DMS 273 treated with DMSO at 0.1 percent for 48 hours (cell line): Measurements from ENCODE around the gene MAZ.

Source experiments
- DNase-seq: peaks from one replicate; lab custom pipeline; 2025; lab: John Stamatoyannopoulos, UW

MAZ gene

DNA sequence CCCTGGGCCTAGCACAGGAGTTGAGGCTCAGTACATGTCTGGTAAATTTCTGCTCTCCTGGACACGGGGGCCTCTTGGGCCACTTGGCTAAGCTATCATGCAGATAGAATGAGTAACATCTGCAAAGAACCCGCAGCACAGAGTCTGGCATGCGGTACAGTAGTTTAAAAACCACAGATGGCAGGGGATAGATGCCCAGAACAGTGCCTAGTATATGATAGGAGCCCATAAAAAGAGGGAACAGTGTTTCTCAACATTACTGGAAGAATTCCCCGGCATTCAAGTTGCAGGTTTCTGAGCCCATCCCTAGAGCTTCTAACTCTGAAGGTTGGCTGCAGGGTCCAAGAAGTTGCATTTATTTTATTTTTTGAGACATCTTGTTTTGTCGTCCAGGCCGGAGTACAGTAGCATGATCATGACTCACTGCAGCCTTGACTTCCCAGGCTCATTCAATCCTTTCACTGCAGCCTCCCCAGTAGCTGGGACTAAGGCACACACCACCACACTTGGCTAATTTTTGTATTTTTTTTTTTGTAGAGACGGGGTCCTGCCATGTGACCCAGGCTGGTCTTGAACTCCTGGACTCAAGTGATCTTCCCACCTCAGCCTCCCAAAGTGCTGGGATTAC lies 50.9 kb downstream of the MAZ start:
- peak; percentile 11 for DNase-seq

DNA sequence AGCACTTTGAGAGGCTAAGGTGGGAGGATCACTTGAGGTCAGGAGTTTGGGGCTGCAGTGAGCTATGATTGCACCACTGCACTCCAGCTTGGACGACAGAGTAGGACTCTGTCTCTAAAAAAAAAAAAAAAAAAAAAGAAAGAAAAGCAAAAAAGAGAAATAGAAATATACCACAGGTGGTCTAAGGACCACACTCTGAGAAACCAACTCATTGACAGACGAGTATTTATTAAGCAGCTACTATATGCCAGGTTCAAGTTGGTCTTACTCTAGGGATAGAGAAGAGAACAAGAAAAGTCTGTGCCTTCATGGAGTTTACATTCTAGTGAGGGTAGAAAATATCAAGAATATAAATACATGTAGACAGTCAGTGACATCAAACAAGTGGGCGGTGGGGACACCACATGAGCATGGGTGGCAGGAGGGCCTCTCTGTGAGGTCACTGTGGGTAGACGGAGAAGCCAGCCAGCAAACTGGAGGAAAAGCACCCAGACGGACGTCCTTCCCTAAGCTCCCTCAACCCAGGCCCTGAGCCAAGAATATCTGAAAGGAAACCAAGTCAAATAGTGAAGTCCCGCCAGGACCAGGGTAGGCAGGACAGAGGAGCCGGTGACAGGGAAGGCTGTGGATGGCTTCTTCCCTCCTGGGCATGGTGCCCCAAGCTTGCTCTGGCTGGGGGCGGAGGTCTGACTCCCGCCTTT lies 52.0 kb downstream of the MAZ start:
- DNase-seq, result no peak

DNA sequence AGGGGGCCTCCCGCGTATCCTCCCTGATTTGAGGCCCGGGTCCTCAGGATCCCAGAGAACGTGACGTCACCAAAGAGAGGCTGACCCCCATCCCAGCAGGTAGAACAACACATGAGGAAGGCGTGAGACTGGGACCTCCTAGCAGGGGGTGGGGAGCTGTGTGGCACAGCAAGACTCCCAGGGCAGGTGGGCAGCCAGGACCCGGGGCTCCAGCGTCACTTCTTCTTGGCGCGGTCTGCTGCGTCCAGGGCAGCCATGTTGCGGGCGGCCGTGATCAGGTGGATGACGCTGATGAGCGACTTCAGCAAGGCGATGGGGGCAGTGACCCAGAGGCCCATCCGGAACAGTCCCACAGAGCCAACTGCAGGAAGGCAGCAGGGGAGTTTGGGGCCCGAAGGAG lies 52.6 kb downstream of the MAZ start:
- no peak for DNase-seq

DNA sequence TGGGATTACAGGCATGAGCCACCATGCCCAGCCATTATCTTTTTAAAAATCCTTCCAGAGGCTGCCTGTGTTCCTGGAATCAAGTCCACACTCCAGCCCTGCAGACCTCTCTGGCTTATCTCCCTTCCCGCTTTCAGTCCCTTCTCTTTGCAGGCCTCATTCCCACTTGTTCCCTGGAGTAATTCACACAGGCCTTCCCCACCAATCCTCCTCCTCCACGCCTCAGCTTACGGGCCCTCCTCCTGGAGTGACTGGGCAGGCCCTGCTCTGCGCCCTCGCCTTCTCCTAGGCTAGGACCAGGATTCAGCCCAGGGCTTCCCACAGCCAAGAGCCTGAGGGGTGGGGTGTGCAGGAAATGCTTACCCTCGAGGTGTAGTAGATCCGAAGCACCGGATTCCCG lies 53.9 kb downstream of the MAZ start:
- DNase-seq, result no peak
